DND-41 (cell line): ENCODE data around the gene MTO1.
A peak's percentile ranks its signal among the peaks of the same experiment; 100 is the strongest.

Experiments
- ATAC-seq: fragments of 200-7000 bp; cut with Tn5 transposase; 3 replicates; pipeline ENCODE4 v1.9.1; 2021; ENCODE audit warnings: low read depth; ENCODE audit not compliant: insufficient read depth
- DNase-seq: peaks from one replicate; pipeline ENCODE4 v3.0.0-alpha.2; 2020
- H2AFZ ChIP-seq: 2 replicates; pipeline ENCODE4 v1.6.0; 2012; ENCODE audit warnings: low read depth, low read length
- H3K27ac ChIP-seq: 2 replicates; pipeline ENCODE4 v1.5.1; 2012; ENCODE audit warnings: low read length, inconsistent platforms
- H3K27me3 ChIP-seq: fragments of 200-600 bp; sonication (generic); 2 replicates; pipeline ENCODE4 v1.6.0; 2012; ENCODE audit warnings: low read length, mild to moderate bottlenecking, inconsistent platforms; ENCODE audit not compliant: insufficient read depth, poor library complexity
- H3K36me3 ChIP-seq: 2 replicates; pipeline ENCODE4 v1.5.1; 2012; ENCODE audit warnings: low read length, inconsistent platforms; ENCODE audit not compliant: insufficient read depth
- H3K4me1 ChIP-seq: 2 replicates; pipeline ENCODE4 v1.5.1; 2012; ENCODE audit warnings: mild to moderate bottlenecking, low read length; ENCODE audit not compliant: insufficient read depth
- H3K4me2 ChIP-seq: 2 replicates; pipeline ENCODE4 v1.6.0; 2012; ENCODE audit warnings: mild to moderate bottlenecking, moderate library complexity, low read length, inconsistent platforms; ENCODE audit not compliant: insufficient read depth
- H3K4me3 ChIP-seq, 2 experiments: fragments of 200-600 bp in 1 of 2; shearing (Covaris generic) in 1 of 2; 2 replicates each; pipeline ENCODE4 v1.5.1; 2012 to 2016; ENCODE audit warnings: inconsistent platforms in 2 of 2, low read length in 2 of 2, mild to moderate bottlenecking in 2 of 2, low read depth in 1 of 2, moderate library complexity in 1 of 2
- H3K79me2 ChIP-seq: 2 replicates; pipeline ENCODE4 v1.6.0; 2012; ENCODE audit warnings: low read length, inconsistent platforms; ENCODE audit not compliant: insufficient read depth
- H3K9ac ChIP-seq: 2 replicates; pipeline ENCODE4 v1.6.0; 2012; ENCODE audit warnings: low read depth, mild to moderate bottlenecking, inconsistent platforms, low read length, moderate library complexity
- H3K9me3 ChIP-seq: 2 replicates; pipeline ENCODE4 v1.5.1; 2012; ENCODE audit warnings: low read length, moderate library complexity, mild to moderate bottlenecking, inconsistent platforms; ENCODE audit not compliant: insufficient read depth, severe bottlenecking
- H4K20me1 ChIP-seq: 2 replicates; pipeline ENCODE4 v1.6.0; 2012; ENCODE audit warnings: low read length; ENCODE audit not compliant: insufficient read depth
- EZH2 ChIP-seq: IDR thresholded peaks from 3 replicates; pipeline ENCODE4 v1.6.1; 2012; ENCODE audit warnings: borderline replicate concordance, low read depth, mild to moderate bottlenecking, moderate library complexity, low read length, inconsistent platforms; ENCODE audit not compliant: severe bottlenecking
- TF ChIP-seq, protein P1 (sequence below): IDR thresholded peaks from 2 replicates; pipeline ENCODE4 v1.5.1; 2012; ENCODE audit warnings: borderline replicate concordance, low read length, moderate library complexity, mild to moderate bottlenecking; ENCODE audit not compliant: poor library complexity, severe bottlenecking; ENCODE audit errors: extremely low read depth

MTO1 gene

DNA sequence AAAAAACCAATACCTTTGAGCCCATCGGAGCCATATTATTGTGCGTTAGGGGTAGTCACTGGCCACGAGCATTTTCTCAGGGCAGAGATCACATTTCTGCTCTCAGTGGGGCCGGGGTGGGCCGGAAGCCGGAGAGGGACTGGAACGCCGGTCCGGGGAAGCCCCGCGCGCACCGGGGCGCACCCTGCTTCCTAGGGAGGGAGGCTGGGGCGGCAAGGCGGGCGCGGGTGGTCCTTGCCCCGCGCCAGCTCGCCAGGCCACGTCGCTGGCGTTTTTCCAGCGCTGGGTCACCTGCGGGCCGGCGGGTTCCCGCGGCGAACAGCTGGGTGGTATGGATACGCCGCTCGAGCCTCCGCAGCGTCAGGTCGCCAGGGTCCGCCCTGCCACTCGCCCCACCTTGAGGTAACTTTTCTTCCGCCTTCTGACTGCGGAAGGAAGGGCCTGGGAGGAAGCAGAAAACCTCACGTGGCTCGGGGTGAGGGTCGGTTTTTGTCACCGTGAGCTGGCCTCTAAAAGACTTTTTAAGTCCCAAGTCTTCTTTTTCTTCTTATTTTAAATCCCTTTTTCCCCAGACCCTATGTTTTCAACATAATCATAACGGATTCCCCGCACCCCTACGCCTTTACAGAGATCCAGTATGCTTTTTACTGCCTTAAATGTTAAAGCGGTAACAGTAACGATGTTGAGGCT is 62.0 kb downstream of the MTO1 start:
- Histone ChIP-seq H3K36me3 (peaks cover 22% of the 10 kb centered on the region), H2AFZ (peak overlapping the region; percentile 82), H4K20me1 (peaks cover 19% of the 10 kb centered on the region), H3K4me3 (peak overlapping the region; percentile 68), H3K4me2 (peak overlapping the region; percentile 82), H3K27me3 (no peaks in the 10 kb centered on the region), H3K4me1 (peaks cover 38% of the 10 kb centered on the region), H3K9ac (peak overlapping the region; percentile 85), H3K79me2 (peaks cover 54% of the 10 kb centered on the region), H3K9me3 (no peaks in the 10 kb centered on the region), H3K27ac (peak overlapping the region; percentile 87)
- DNase-seq = peak; percentile 81
- peak; percentile 52 for ATAC-seq
- TF ChIP-seq, protein P1, sequence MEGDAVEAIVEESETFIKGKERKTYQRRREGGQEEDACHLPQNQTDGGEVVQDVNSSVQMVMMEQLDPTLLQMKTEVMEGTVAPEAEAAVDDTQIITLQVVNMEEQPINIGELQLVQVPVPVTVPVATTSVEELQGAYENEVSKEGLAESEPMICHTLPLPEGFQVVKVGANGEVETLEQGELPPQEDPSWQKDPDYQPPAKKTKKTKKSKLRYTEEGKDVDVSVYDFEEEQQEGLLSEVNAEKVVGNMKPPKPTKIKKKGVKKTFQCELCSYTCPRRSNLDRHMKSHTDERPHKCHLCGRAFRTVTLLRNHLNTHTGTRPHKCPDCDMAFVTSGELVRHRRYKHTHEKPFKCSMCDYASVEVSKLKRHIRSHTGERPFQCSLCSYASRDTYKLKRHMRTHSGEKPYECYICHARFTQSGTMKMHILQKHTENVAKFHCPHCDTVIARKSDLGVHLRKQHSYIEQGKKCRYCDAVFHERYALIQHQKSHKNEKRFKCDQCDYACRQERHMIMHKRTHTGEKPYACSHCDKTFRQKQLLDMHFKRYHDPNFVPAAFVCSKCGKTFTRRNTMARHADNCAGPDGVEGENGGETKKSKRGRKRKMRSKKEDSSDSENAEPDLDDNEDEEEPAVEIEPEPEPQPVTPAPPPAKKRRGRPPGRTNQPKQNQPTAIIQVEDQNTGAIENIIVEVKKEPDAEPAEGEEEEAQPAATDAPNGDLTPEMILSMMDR = peak; percentile 1
- TF ChIP-seq EZH2 = no peak

DNA sequence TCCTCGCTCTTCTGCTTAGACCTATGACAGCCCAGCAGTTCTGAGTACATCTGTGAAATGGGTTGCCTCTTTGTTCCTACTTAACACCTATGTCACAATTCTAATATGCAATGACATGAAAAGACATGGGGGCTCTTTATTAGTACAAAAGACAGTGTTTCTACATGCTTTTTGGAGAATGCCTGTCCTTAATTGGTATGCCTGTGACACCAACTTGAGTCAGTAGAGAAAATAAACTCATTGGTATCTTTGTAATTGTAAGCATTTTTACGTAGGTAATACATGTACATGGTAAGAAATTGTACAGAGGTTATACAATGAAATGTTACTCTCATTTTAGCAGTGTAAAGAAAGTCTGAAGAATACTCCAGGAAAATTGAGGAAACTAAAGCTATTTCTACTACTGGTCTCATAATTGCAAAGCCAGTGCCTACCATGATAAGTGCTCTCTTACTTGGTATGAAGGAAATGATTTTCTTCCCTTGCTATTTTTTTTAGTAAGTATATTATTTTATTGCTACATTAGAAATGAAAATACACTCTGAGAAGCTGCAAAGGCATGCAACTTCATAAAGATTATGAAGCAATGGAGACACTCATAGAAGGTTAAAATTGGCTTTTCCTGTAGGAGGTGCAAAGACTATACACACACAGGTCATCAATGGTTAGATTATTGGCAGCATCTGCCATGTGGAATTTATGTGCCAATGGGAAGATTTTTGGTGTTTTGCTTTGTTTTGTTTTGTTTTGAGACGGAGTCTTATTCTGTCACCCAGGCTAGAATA is 64.2 kb downstream of the MTO1 start:
- no peak for DNase-seq
- Histone ChIP-seq H3K4me1 (peaks cover 23% of the 10 kb centered on the region), H3K27ac (no peak overlapping the region), H3K4me2 (no peak overlapping the region), H2AFZ (no peak overlapping the region), H3K79me2 (peaks cover 33% of the 10 kb centered on the region), H3K9me3 (no peaks in the 10 kb centered on the region), H3K27me3 (no peaks in the 10 kb centered on the region), H3K9ac (no peak overlapping the region), H4K20me1 (no peaks in the 10 kb centered on the region), H3K36me3 (peaks cover under 1% of the 10 kb centered on the region; the same call in 1 of the 2 replicates), H3K4me3 (no peak overlapping the region)
- TF ChIP-seq, protein P1 = no peak
- no peak for TF ChIP-seq EZH2
- no peak for ATAC-seq

DNA sequence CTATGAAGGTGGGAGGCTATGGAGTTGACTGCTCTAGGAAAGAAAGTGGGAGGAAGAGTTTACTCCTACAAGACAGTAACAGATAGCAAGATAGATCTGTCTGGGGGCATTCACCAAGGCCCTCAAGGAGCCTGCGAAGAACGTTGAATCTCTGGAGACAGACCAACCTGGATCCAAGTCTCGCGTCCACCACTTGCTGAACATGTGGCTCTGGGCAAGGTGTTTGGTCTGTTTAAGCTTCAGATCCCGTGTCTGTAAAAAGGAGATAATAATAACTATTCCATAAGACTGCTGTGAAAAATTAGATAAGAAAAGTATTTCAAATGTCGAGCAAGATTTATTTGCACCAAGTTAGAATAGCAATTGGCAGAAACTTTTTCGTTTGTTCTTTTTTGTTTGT is 67.4 kb downstream of the MTO1 start:
- no peak overlapping the region for H2AFZ ChIP-seq
- H3K36me3 ChIP-seq = no peaks in the 10 kb centered on the region
- H4K20me1 ChIP-seq = no peaks in the 10 kb centered on the region
- TF ChIP-seq, protein P1 = no peak
- no peak for TF ChIP-seq EZH2
- H3K9me3 ChIP-seq = no peaks in the 10 kb centered on the region
- H3K4me2 ChIP-seq = no peak overlapping the region
- H3K27me3 ChIP-seq = no peaks in the 10 kb centered on the region
- H3K9ac ChIP-seq = no peak overlapping the region
- peaks cover 5% of the 10 kb centered on the region; the same call in 1 of the 2 replicates for H3K79me2 ChIP-seq
- no peak overlapping the region for H3K27ac ChIP-seq
- no peak for ATAC-seq
- H3K4me3 ChIP-seq = no peak overlapping the region
- H3K4me1 ChIP-seq = peaks cover 7% of the 10 kb centered on the region
- DNase-seq = no peak
